Activated CD4-positive, alpha-beta T cell treated with anti-CD3 and anti-CD28 coated beads, Interleukin-2, Interleukin-6, amounts not matched to agents 100 ng/mL and 50 ng/mL, durations not matched to agents 16 hours and 8 hours (primary cell): ENCODE data around the gene LRFN2.

Experiments
- DNase-seq: peaks from one replicate; pipeline ENCODE4 v3.0.0-alpha.2; 2020

LRFN2 gene

DNA sequence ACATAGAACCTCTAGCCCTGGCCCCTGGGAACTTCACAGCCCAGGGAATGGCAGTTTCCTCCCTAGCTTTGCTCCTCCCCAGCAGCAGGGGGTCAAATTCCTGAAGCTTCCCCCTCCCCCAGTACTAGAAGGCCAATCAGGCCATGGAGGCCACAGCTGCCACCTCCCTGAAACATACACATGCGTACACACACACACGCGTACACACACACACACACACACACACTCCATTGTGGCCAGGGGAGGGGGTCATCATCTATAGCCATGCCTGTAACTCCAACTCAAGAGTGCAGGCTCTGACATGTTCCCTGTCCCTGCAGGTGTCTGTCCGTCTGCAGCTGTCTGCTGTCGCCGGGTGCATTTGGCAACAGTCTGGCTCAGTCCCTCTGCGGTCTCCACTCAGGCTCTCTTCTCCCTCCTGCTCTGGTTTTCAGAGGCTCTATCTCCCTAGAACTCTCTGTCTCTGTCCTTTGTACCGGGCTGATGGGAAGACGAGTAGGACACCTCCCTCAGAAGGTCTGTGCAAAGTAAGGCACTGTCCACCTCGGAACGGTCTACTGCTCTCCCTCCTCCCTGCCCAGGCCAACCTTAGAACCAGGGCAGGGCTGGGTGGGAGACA, 1.4 kb downstream of the LRFN2 start:
- DNase-seq, result no peak

DNA sequence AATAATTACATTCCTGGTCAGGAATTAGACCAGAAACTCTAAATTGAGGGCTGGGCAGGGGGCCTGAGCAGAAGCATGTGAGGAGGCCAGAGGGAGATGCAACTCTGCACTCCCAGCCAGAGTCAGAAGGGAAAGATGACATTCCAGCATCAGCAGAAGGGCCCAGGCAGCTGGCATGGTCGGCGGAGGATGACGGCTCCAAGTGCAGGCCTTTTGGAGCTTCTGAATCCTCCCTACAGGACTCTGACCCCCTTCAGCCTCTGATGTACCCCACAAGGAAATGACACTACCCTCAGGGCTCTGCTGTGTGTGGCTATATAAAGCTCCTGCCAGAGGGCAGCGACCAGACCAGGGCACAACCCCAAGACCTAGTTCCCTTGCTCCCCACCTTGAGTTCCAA, 1.9 kb downstream of the LRFN2 start:
- DNase-seq, result no peak

DNA sequence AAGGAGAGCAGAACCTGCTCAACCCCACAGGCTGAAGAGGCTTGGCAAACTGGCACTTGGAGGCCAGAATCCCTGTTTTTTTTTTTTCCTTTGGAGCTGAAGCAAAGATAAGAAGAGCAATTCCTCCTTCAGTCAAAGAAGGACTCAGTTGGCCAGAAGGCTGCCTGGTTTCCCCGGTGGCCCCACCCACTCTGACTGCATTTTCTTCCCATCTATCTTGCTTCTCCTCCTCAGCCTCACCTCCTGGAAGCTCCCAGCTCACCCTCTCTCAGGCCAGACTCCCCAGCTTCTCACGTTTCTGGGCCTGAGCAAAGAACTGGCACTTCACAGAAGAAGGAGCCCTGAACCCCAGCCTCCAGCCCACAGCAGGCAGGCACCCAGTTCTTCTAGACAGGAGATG, 2.4 kb downstream of the LRFN2 start:
- no peak for DNase-seq

DNA sequence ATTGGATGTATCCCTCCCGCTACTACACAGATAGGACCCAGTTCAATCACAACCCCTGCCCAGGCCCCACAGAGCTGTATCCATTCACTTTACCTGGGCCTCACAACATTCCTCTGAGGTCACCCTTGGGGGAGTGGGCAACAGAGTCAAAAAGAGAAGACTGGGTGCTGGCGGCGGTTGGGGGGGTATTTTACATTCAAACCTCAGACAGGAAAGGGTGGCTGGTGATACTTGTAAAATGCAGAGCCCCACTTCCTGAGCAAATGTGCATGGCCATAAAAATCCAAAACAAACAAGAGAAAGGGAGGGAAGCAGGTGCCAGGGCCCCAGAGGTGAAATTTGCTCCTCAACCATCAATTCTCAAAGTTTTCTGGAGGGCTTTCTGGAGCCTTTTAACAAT, 3.5 kb downstream of the LRFN2 start:
- DNase-seq, result no peak

DNA sequence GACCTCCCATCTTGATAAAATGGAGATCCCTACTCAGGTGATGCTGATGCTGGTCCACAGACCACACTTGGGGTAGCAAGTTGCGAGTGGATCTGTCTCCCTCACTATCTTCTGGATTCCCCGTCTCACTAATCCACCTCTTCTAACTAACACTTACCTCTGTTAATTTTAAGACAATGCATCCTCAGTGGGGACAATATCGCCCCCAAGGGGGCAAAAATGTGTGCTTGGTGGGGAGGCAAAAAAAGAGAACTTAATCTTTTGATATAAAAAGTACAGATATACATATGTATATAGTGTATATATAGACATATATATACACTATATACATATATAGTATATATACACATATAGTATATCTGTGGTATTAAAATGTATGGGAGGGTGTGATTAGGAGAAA, 4.3 kb downstream of the LRFN2 start:
- no peak for DNase-seq

DNA sequence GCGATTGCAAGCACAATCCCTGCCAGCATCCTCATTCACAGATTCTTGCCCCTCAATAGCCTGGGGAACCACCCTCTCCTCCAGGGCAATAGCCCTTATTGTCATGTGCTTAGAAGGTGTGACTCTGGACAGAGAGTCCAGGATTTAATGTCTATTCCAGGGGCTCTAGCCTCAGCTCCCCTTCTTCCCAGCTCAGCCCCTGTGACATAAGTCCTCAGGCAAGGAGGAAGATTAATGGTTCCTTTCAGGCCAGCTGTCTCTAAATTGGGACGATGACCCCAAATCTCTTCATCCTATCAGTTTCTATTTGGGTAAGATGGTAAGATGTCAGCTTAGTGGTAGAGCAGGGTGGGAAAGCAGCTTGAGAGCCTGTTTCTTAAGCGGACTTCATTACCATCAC, 8.1 kb downstream of the LRFN2 start:
- no peak for DNase-seq

DNA sequence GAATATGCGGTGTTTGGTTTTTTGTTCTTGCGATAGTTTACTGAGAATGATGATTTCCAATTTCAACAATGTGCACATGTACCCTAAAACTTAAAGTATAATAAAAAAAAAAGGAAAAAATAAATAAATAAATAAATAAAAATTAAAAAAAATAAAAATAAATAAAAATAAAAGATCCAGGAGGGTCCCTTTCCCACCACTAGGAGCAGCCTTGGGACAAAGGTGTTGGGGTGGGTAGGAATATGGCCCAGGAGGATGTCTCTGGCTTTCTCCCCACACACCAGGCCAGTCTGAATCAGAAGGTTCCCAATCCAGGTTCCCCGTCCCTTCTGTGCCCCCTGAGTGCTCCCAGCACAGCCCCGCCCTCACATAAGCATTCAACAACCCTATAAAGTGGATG, 9.5 kb downstream of the LRFN2 start:
- no peak for DNase-seq

DNA sequence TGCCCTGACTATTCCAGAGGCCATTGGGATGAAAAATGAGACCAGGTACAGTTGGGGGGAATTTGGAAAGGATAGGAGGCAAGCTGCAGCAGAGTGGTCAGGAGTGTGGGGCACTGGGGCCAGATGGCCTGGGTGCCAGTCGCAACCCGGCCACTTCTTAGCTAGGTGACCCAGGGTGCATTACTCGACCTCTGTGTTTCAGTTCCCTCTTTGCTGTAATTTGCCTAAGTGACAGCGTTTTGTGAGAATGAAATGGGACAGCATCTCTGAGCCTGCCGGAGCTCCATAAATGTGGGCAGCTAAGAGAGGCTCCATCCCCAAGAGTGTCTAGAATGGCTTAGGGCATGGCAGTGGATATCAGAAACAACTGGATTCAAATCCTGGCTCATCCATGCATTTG, 13.9 kb downstream of the LRFN2 start:
- no peak for DNase-seq

DNA sequence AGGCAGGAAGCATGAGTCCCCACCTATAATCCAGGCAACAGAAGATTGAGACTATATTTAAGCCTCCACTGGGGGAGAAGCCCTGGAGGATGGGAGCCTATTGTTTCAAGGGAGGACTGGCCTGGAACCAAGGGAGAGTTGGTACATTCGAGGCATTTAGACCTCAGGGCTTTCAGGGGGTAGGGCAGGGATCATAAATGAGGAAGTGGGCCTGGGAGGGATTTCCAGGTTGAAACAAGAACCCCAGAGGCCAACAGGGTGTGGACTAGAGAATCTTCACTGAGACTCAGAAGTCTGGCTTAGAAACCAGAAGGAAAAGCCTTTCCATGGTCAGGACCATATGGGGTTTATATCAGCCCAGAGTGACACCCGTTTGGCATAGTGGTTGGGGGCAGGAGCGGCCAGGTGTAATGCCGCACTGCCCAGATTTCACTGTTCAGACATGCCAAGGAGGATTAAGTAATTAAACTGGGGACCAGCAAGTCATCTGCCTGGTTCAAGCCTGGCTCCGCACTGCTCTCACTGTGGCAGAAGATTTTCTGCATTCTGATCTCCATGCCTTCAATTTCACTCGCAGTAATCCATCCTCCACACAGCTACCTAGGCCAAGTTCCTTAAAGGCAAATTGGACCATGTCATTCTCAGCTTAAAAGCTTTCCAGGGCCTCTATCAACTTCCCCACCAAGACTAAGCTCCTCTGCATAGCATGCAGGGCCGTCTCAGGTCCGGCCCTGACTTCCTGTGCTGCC, 17.8 kb downstream of the LRFN2 start:
- DNase-seq, result no peak

DNA sequence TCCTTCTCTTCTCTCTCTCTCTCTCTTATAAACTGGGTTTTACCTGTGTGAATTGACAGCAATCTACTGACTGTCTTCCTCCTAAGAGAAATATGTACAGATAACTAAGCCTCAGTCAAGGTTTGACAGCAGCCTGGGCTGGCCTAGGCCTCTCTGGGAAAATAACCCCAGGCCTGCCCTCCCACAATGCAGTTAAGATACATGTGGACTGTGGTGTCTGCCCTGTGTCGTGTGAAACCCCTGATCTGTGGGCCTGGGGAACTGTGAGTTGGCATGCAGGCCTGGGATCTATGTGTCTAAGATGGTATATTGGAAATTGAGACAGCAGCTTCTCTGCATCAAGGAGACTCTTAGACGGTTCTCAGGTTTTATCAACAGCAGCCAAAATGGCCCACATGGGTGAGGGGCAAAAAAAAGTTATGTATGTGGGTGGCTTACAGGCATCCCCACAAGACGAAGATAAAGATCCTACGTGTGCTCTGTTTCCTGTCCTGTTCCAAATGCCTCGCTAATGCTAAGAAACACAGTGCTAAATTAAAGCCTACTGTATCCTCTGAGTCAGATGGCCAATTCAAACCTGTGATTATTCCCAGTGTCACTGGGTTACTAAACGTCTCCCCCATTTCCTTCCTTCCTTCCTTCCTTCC, 19.0 kb downstream of the LRFN2 start:
- no peak for DNase-seq

DNA sequence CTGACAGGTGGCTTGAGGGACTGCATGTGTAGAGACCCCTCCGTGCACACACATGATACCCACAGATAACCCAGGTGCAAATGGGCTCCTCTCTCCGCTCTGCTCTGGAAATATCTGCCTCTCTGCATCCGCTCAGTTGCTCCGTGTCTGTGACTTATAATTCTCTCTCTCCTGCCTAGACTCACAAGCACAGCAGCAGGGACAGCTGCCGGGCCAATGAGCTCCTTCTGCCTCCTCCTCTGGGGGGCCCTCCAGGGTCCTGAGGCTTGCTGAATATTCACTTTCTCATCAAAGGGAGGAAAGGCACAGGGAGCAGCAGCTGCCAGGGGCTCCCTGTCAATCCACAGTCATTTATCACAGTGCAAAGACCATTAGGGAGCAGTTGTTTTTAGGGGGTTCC, 24.1 kb downstream of the LRFN2 start:
- no peak for DNase-seq

DNA sequence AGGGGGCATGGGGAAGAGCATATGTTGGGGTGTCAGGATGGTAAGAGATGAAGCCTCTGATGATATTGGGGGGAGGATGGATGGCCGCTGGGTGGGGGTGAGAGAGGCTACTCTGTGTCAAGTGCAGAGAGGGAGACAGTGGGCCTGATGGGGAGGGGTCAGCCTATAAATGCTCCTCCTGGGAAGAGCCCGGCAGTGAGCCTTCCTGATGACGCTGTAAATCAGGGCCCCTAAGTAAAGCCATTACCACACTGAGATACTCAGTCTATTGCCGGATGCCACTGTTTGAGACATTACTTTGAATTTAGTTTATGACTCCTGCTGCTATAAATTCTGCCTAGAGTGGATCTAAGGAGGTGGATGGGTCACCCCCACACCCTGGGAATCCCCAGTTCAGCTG, 28.1 kb downstream of the LRFN2 start:
- DNase-seq, result no peak

DNA sequence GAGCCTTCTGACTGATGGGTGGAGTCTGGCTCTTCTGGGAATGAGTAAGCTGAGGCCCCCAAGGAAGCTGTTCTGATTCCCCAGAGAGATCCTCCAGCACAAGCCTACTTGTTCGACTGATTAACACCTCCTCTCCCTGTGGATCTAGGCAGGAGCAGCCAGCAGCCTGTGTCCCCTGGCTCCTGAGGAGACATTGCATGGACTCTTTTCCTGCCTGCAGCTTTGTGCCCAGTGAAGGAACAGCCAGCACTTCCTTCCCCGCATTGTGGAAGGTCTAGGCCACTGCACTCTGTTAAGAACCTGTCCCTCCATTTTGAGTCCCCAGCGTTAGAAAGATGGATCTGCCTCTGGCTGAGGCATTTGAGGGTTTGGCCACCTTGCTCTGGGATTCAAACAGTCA, 29.1 kb downstream of the LRFN2 start:
- no peak for DNase-seq

DNA sequence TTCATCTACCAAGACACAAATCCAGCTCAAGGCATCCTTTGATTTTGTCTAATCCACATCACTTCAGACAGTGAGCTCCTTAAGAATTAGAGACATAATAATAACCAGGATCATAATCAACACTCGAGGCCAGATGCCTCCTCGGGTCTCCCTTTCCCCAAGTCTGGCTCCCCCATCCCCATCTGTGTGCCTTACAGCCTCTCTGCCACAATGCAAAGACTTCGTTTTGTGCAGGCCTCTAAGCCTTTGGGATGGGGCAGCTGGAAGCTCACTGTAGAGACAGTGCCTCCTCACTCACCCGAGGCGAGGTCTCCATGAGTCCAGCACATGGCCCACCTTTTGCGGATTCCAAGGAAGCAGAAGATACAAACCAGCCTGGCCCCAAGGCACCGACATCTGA, 30.3 kb downstream of the LRFN2 start:
- no peak for DNase-seq

DNA sequence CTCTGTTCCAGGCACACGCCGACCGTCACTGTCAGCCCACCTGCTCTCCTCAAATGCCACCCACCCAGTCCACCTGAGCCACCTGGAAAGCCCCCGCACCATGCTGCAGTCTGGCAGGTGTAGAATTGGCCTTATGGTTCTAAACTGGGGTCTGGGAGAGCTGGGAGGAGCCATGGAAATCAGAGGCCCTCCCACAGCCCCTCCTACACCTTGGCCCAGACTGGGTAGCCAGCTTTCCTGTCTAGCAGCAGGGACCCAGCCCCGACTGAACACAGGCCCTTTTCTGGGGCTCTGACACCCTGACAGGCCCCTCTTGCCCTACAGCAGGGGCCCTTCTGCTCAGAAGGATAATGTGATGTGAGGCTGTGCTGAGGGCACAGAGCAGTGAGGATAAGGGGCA, 31.1 kb downstream of the LRFN2 start:
- DNase-seq, result no peak

DNA sequence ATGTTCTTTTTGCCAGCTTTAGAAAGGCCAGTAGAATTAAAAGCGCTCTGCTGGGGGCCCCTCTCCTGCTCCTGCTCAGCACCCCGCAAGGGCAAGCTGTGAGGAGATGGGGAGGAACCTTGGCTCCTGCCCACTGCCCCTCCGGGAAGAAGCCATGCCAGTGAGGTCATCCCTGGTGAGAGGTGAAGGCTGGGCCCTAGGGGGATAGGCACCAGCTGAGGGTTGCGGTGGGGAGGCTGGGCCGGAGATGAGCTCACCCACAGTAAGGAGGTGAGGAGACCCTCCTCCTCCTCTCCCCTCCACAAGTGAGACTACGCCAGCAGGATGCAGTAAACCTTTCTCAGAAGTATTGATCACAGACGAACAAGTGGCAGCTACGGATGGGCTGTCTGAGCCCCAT, 32.1 kb downstream of the LRFN2 start:
- no peak for DNase-seq

DNA sequence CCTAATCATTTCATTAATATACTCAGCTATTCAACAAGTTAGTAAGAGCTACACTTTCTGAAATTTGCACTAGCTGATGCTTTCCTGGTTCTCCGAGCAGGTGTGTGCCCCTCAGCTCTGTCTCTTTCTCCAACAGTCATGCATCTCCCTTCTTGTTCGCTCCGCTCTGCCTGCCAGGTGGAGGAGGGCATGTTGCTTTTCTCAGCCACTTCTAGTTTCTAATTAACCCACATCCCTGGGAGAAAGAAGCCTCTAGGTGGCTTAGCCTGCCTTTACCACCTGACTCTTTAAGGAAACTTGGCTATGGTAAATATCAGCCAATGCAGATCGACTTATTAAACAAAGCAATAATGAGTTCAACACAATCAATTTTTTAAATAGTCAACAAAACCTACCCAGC, 34.2 kb downstream of the LRFN2 start:
- no peak for DNase-seq

DNA sequence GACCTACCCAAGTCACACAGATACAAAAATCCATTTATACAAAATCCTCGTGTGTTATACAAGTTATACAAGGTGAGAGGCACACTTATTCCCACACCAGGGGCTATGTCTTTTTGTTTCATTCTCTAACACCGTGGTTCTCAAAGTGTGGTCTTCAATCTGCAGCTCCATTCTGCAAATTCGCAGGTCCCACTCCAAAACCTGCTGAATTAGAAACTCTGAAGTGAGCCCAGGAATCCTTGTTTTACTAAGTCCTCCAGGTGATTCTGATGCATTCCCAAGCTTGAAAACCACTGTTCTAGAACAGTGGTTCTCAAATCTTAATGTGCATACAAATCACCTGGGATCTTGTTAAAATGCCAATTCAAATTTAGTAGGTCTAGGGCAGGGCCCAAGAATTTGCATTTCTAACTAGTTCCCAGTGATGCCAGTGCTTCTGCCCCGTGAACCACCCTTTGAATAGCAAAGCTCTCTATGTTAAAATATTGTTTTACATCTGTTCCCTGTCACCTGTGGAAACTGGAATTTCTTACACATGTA, 35.1 kb downstream of the LRFN2 start:
- DNase-seq, result no peak

DNA sequence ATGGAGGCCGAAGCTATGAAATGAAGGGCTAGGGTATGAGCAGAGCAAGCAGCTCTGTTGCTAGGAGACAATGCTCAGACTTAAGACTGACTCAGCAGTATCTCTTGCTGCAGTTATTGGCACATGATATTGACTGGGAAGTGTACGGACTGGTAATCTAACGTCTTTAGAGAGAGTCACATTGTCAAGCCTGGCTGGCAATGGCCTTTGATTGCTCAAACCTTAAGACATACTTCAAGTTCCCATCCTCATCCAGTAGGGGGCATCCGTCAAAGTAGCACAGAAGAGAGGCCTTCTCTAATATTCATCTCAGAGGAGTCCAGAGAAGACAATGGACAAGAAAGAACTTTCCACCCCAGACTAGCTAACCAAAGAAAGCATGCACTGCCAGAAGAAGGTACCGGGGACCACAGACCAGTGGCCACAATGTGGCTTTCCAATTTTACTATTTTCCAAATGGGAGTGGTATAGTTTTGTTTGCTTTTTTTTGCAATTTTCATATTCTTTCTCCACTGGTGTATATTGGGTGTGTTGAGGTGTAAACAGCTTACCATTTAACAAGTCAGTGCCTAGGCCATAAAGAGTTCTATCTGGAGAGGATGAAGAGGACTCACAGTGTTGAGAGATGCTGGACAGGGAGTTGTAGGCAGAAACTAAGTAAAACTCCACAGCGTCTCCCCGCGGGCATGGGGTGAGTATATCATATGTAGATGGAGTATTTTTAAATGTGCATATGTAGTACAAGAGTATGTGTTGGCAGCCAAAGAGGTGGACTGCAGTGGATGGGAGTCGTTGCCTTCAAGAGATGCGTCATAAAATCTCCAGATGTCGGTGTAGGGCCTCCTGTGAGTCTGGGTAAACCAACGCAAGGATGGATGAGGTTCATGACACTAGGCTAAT, 36.7 kb downstream of the LRFN2 start:
- peak; percentile 51 for DNase-seq

DNA sequence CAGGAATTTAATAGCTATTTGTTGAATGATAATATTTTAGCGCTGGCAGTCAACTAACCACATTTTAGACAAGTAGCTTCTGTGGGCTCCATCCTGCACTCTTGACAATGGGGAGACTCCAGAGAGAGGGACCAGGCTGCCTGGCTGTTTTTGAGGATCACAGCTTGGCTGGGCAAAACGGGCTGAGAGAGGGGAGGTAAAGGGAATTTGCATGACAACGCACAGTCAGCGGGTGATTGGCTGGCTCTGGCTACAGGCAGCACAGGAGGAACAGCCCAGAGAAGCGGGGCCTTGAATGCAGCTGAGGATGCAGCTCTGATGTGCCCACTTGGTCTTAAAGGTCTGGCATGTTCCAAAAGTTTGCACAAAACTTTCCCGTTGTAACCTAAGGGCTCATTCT, 41.2 kb downstream of the LRFN2 start:
- DNase-seq, result no peak

DNA sequence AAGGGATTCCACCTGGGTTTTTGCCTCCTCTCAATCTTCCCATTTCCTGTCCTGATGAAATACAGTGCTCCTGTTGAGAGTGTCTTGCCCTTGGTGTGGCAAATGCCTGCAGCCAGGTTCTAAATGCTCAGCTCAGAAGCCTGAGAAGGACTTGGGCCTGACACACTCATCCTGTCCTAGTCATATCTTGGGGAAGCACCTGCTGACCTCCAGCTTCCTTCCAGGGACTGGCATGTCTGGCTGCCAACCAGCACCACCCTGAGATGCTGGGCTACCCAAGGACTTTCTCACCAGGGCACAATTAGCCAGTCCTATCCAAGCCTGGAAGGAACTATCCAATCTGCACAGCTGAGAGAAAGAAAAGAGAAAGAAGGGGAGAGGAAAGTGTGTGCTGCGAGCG, 43.4 kb downstream of the LRFN2 start:
- DNase-seq, result no peak

DNA sequence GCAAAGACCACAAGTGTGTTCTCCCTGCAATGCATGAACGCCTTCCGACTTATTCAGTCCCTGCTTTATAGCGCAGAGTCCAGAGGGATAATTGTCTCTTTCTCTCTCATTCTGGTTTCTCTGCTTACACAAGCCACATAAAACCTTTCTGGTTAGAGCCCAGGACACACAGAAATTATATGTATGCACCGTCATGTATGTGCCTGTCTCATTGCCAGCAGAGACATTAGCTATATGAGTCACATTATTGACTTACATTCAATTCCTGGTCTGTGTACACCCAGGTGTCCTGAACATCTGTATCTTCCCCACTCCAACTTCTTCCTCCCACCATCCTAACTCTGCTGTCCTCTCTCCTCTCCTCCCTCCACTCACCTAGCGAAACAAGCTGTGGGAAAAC, 44.0 kb downstream of the LRFN2 start:
- DNase-seq, result no peak

DNA sequence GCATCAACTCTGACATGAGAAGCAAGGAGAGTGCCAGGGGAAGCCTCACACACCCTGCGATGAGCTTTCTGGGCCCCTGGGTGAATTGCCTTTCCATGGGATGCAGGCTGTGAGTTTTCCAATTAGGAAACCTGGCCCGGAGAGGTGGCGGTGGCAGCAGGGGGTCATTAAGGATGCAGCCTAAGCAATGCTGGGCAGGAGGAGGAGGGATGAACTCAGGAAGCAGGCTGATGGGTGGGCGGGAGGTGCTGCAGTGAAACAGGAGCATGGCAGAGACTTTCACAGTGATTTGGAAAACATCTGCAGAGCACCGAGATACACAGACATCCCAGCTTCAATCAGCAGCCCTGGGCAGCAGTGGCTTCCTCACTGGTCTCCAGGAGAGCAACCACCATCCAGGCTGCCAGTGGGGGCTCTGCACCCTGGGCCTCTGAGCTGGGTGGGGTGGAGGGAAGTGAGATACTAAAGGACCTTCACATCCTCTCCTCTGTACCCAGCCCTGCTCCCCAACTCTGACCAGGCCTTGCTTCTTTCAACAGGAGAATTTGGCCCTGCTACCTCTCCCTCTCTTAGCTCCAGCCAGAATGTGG, 44.9 kb downstream of the LRFN2 start:
- DNase-seq, result no peak
